HG02943 (cell line): ENCODE results near the gene IRX4.

Source experiments
- ATAC-seq: cut with Tn5 transposase; IDR thresholded peaks from one replicate; pipeline ENCODE4 v1.9.1; 2021; ENCODE audit warnings: mild to moderate bottlenecking, low read depth, moderate library complexity; ENCODE audit not compliant: unreplicated experiment

IRX4 gene

GRCh38 chr5:1893754-1894153 is 11.0 kb upstream of the IRX4 start:
- no peak for ATAC-seq

- ATAC-seq = no peak
Measured at GRCh38 chr5:1892685-1893445, 10.1 kb upstream of the IRX4 start.

DNA sequence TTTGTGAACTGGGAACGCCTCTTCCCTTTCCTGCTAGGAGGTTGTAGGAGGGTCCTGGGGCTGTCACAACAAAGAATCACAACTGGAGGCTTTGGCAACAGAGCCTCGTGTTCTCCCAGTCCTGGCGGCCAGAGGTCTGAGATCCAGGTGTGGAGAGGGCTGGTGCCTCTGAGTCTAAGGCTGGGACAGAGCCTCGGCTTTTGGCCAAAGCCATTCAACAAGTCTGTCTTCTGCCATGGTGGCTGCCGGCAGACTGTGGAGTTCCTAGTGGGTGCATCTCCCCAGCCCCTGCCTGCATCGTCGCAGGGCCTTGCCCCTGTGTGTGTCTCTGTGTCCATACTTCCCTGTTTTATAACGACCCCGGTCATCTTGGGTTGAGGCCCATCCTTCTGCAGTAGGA is 9.5 kb upstream of the IRX4 start:
- ATAC-seq = no peak

GRCh38 chr5:1891391-1891790 is 8.7 kb upstream of the IRX4 start:
- ATAC-seq = no peak

DNA sequence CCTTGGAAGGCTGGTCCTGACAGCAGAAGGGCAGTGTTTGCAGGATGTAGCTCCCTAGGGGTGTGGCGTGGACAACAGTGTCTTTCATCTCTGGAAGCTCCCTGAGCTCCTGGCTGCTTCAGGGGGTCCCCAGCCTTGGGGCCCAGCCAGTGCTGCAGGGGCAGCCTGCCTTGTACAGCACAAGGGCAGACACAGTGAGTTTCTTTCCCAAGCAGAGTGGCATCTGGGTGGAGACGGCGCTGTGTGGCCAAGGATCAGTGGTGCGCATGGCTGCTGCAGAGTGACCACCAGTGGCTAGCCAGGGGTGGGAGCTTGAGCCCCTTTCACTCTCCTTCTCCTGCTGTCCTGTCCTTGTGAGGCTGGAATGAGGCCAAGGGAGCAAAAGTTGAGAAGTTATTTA is 7.6 kb upstream of the IRX4 start:
- ATAC-seq = no peak

GRCh38 chr5:1889321-1890065 is 6.8 kb upstream of the IRX4 start:
- ATAC-seq = no peak

- ATAC-seq = no peak
Measured at GRCh38 chr5:1888541-1889251, 6.0 kb upstream of the IRX4 start.

DNA sequence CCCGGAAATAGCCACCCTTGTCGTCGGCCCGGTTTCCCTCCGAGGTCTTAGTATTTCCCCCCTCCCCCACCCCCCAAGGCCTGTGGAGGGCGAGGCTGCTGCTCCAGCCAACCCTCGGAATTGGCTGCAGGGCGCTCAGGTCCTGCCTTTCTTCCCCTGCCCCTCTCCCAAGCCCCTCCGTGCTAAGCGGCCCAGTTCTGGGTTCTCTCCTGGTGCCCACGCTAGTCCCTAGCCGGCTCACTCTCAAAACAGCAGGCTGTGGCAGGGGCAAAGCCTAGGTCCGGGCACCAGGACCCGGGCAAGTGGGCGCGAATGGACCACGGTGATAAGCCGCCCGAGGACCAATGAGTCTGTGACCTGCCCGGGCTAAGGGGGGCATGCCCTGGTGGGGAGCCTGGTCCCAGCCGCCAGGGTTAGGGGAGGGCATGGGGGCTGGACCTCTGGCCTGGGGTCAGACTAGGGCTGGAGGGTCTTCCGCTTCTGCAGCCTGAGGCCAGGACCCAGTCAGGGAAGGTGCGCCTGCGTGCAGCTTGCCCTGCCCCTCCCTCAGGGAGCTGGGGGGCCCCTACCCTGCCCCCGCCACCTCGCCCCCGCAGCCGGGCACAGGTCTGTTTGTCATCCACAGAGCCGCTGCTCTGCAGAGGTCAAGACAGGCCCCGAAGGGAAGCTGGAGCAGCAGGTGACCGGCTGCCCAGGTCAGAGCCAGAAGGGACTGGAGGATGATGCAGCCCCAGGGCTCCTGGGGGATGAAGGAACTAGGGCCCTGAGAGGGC is 5.0 kb upstream of the IRX4 start:
- no peak for ATAC-seq

- no peak for ATAC-seq
Measured at GRCh38 chr5:1886846-1887587, 4.3 kb upstream of the IRX4 start.

GRCh38 chr5:1885868-1886845 is 3.4 kb upstream of the IRX4 start:
- no peak for ATAC-seq

- no peak for ATAC-seq
Measured at GRCh38 chr5:1885404-1885755, 2.7 kb upstream of the IRX4 start.

DNA sequence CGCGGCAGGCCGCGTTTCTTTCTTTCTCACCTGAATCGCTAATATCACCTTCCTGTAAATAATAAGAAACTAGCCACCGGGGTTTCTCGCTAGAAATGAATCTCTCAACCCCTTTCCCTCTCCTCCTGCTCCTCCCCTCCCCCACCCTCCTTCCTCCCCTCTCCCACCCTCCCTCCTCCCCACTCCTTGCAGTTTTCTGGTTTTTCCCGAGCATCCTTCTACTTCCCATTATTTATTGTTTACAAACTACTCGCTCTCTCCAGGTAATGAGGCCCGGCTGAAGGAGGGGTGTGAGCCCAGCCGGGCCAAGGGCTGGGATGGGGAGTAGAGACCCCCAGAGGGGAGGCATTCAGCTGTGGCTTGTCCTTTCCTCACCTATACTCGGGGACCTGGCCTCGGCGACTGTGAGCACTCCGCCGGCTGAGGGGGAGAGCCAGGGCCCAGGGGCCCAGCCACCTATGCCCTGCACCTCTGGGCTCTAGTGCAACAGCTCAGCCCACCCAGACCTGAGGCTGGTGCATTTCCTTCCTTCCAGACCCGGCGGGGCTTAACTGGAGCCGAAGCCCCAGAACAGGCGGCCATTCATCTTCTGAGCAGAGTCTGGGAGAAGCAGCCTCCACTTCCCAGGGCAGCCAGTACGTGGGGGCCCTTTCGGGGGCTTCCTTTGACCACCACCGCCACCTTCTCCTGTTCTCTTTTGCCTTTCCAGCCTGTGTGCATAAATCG is 2.1 kb upstream of the IRX4 start:
- no peak for ATAC-seq

- ATAC-seq = no peak
Measured at GRCh38 chr5:1883925-1884677, 1.4 kb upstream of the IRX4 start.

- no peak for ATAC-seq
Measured at GRCh38 chr5:1883120-1883924, 597 bp upstream of the IRX4 start.

GRCh38 chr5:1881731-1882336 is 891 bp downstream of the IRX4 start:
- no peak for ATAC-seq

DNA sequence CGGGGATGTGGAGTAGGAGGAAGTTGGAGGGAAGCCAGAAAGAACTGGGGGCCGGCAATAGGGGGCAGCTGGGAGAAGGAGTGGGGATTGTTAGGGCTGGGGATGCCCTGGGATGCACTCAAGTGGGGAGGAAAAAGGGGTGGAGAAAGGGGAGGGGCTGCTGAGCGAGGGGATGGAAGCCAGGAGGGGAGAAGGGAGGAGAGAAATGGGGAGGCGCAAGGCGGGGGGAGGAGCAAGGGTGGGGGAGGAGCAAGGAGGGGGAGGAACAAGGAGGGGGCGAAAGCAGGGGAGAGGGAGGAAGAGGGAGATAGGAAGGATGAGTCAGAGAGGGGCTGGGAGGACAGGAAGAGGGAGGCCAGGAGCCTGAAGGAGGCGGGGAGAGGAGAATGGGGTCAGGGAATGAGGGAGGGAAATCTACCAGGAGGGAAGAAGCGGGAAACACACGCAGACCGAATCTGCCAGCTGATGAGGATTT is 1.6 kb downstream of the IRX4 start:
- no peak for ATAC-seq
